Right ventricle myocardium inferior (tissue), 1 donor: ENCODE measurements around the gene MRAS. TPM values are rescaled to one million over a fixed set of nuclear protein-coding genes. Genes with fewer than 3 reads are reported as not detected.
"Not testable (repeated sequence)": the region's sequence is repeated elsewhere in the genome, so short reads cannot be mapped to it uniquely, and the experiment has no call there.

ENCODE experiments used
- ATAC-seq: fragments of 200-7000 bp; cut with Tn5 transposase; one replicate; pipeline ENCODE4 v1.9.1; 2020; ENCODE audit warnings: mild to moderate bottlenecking, moderate library complexity
- DNase-seq: peaks from one replicate; pipeline ENCODE4 v3.0.0; 2021; ENCODE audit errors: missing footprints
- intact Hi-C: fragments of 100-400 bp; cut with DNase I; formaldehyde crosslinking; loops from one replicate; pipeline ENCODE4 v1.11.0; 2022
- total RNA-seq: library from RNA; stranded (reverse); fragmentation: NEBNext Ultra II Directional; extraction: Animal tissue kit (Norgen Biotek cat#: 25700); gene quantifications from one replicate; pipeline ENCODE4 v1.2.1, GENCODE V29; 2021
- donor health status: DM: no; HTN: yes; CAD: no; lungs with severe emphysema.

MRAS gene
- total RNA-seq, 1 donor from 2014 or later: 396 TPM

DNA sequence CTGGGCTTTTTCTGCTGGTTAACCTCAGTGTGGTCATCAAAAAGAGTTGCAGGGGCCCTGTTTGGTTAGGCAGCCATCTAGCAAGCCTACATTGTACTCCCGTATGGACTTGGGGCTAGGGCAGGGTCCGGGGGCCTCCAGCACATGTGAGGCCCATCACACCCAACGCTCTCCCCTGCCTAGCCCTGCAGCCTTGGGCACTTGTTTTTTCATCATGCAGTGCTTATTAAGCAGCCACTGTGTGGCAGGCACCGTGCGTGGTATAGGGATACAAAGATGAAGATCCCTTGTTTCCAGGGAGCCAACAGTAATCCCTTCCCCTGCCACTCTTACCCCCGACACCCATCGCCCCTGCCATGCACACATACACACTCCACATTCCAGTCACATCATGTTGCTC, 14.2 kb downstream of the MRAS start:
- no peak for DNase-seq
- intact Hi-C loops: loop anchor here (5.0 kb wide), 1 partner anchor 35 kb away; no protein-coding TSS in a partner anchor
- ATAC-seq: no peak

DNA sequence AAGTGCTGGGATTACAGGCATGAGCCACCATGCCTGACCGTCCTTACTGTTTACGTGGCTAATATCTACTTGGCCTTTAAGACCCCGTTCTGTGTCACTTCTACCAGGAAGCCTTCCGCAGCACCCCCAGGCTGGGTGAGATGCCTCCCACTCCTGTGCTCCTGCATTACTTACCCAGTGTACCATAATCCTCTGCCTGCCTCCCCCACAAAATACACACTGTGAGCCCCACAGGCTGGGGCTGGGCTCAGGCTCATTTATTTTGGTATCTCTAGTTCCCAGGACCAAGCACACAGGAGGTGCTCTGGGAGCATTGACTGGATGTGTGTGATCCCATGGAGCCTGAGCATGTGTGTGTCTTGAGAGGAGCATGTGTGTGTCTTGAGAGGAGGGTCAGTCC, 14.9 kb downstream of the MRAS start:
- intact Hi-C loops: loop anchor here (5.0 kb wide), 1 partner anchor 34 kb away; no protein-coding TSS in a partner anchor

GRCh38 chr3:138364356-138365252, 16.2 kb downstream of the MRAS start:
- DNase-seq (no peak), ATAC-seq (peak; percentile 34)
- intact Hi-C loops: loop anchor here (2.0 to 5.0 kb wide), 2 partner anchors 16 to 33 kb away; partner anchors contain the start of gene MRAS

More for the DNA sequence above, 14.9 kb downstream of the MRAS start:
- DNase-seq: no peak
- no peak for ATAC-seq

GRCh38 chr3:138365253-138365555, 16.8 kb downstream of the MRAS start:
- no peak for DNase-seq
- intact Hi-C loops: loop anchor here (2.0 kb wide), 1 partner anchor 16 kb away; the partner anchor contains the start of gene MRAS
- ATAC-seq: no peak

DNA sequence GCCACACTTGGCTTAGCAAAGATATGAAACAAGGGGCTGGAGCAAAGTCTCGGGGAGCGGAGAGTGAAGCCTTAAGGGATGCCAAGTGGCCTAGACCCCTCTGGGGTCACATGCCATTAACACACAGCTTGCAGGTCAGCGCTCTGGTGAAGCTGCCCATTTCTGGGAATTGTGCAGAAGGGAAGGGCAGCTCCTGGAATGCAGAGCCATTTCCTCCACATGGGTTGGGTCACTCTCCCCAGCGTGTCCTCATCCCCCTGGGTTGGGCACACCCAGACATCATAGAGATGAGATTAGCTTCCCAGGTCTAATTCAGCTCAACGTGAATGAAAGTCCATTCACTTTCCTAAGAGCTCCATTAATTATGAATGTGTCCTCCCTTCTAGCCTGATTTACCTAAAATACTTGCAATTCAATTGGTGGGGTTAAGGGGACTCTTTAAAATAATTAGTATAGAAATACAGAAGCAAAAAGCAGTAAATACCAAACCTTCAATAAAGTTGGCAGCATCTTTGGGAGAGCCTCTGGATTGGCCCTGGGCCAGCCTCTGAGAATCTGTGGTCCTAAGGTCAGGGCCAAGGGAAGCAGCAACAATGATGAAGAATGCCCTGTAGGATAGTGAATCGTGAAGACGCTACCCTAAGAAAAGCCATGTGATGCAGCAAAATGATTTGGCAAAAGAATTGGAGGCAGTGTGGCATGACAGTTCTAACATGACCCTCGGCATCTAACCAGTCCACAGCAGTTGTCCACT, 17.8 kb downstream of the MRAS start:
- ATAC-seq (no peak), DNase-seq (no peak)
- intact Hi-C loops: no loop called here

DNA sequence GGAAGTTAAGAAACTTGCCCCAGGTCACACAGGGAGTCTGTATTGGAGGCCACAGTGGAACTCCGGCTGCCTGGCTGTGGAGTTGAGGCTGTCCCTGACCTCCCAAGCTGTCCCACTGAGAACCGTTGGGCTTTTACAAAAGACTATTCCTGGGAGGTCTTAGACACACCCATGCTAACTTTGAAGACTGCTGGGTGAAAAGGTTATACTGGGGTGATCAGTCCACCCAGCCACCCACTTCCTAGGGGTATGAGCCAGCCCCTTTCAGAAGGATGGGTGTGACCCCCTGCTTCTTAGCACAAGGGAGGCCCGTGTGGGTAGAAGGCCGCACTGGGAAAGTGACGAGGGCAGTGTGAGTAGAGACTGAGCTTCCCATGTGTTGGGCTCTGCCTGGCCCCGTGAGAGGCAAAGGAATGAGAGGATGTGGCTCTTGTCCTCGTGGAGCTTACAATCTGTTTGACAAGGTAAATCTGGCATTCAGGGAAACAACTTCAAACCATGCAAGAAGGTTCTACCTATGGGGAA, 19.0 kb downstream of the MRAS start:
- intact Hi-C loops: no loop called here
- ATAC-seq (no peak), DNase-seq (no peak)

- ATAC-seq: peak; percentile 24
- DNase-seq: peak; percentile 89
- intact Hi-C loops: no loop called here
These were observed 19.5 kb downstream of the MRAS start for GRCh38 chr3:138367911-138368310.

DNA sequence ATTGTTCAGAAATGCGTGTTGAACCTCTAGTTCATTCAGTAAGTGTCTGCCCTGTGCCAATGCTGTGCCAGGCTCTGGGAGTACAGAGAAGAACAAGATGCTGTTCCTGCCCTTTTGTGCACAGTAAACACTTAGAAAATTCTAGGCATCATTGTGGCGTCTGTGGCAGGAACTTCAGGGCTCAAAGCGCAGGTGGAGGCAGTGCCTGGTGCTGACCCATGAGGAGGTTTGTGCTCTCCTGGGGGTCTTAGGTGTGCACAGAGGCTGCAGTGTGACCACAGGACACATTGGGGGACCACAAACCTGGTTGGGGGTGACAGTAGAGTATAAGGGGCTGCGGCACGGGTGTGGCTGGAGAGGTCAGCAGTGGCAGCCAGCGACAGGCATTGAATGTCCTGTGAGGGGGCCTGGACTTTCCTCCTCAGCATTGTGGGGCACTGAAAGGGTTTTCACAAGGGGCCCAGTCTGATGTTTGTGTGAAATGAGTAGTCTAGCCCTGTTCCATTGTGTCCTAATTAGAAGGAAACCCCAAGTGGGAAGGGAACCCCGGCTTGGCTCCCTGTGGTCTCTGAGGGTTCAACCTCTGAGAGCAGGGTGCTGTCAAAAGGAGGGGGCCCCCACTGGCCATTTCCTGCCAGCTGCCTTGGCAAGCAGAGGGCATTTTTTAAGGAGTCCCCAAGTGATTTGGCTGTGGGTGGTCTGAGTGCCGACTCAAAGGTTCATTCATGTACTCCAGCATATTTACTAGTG, 20.9 kb downstream of the MRAS start:
- ATAC-seq (no peak), DNase-seq (no peak)
- intact Hi-C loops: no loop called here

GRCh38 chr3:138370321-138370720, 21.9 kb downstream of the MRAS start:
- no peak for ATAC-seq
- intact Hi-C loops: no loop called here
- no peak for DNase-seq

GRCh38 chr3:138371070-138371965, 22.9 kb downstream of the MRAS start:
- DNase-seq: no peak
- intact Hi-C loops: no loop called here
- no peak for ATAC-seq

GRCh38 chr3:138373087-138373735, 24.8 kb downstream of the MRAS start:
- ATAC-seq (no peak), DNase-seq (no peak)
- intact Hi-C loops: no loop called here

DNA sequence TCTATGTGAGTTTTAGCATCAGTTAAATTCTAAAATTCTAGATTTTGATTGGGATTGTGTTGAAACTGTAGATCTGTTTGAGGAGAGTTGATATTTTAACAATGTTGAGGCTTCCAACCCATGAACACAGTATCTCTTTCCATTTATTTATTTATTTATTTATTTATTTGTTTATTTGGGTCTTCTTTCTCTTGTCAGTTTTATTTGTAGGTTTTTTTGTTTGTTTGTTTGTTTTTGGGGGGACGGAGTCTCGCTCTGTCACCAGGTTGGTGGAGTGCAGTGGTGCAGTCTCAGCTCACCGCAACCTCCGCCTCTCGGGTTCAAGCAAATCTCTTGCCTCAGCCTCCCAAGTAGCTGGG, 25.3 kb downstream of the MRAS start:
- ATAC-seq: no peak
- DNase-seq: no peak
- intact Hi-C loops: no loop called here

DNA sequence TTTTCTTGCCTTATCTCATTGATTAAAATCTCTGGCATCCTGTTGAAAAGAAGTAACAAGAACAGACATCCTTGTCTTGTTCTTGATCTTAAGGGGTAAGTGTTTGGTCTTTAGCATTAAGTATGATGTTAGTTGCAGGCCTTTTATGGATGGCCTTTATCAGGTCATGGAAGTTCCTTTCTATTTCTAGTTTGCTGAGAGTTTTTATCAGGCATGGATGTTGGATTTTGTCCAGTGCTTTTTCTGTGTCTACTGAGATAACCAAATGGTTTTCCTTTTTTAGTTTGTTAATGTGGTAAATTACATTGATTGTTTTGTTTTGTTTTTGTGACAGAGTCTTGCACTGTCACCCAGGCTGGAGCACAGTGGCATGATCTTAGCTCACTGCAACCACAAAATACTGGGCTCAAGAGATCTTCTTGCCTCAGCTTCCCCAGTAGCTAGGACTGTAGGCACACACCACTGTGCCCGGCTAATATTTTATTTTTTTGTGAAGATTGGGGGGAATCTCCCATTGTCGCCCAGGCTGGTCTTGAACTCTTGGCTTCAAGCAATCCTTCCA, 26.3 kb downstream of the MRAS start:
- no peak for DNase-seq
- ATAC-seq: peak; percentile 58
- intact Hi-C loops: no loop called here

- intact Hi-C loops: no loop called here
- DNase-seq: no peak
- no peak for ATAC-seq
These were observed 27.1 kb downstream of the MRAS start for GRCh38 chr3:138375447-138375846.

DNA sequence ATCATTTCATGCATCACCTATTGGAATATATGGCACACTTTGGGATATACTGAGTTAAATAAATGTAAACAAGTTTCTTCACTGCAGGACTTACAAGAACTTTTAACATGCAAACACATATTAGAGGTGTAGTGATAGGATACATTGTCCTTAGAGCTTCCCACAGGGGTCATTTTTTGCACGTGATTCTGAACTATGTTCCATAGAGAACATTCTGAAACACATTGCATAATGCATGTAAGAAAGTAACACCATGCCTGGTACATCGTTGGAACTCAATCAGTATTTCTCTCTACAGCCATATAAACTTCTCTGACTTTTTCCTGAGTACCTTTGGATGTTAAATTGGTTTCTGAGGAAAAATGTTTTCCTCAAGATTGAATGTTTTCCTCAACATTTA, 28.3 kb downstream of the MRAS start:
- ATAC-seq: peak; percentile 53
- intact Hi-C loops: no loop called here
- no peak for DNase-seq

DNA sequence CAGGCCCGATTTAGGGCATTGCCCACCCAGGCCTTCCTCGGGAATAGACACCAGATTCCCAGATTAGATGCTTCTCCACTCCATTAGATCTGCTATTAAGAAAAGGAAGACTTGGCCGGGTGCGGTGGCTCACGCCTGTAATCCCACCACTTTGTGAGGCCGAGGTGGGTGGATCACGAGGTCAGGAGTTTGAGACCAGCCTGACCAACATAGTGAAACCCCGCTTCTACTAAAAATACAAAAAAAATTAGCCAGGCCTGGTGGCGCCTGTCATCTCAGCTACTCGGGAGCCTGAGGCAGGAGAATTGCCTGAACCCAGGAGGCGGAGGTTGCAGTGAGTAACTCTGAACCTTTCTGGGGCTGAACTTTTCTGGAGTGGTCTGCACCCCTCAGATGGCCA, 28.8 kb downstream of the MRAS start:
- ATAC-seq, DNase-seq, intact Hi-C loops: not testable (repeated sequence)

DNA sequence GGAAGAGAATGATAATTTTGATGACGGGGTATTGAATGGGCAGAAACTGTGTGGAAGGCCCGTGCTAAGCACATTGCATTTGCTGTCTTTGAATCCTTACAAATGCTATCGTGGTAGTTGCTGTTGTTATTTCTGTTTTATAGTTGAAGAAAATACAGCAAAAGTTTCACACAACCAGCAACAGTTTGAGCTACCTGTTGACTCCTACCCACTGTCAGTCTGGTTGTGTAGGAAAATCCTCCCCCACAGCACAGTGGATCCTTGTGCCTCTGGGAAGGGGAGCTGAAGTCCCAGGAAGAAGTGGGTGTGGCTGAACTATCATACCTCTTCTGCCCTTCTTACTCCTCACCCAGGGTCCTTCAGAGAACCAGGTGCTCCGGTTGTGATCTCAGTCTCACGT, 29.4 kb downstream of the MRAS start:
- no peak for ATAC-seq
- intact Hi-C loops: no loop called here
- no peak for DNase-seq
